Endothelial cell (in vitro differentiated cells): Measurements from ENCODE around the gene RAPGEF2. TPM values are rescaled to one million over a fixed set of nuclear protein-coding genes. Genes with fewer than 3 reads are reported as not detected.

ENCODE experiments used
- DNase-seq: peaks from one replicate; pipeline ENCODE4 v3.0.0; 2021; ENCODE audit warnings: low spot score
- H3K27ac Mint-ChIP-seq: one replicate; pipeline ENCODE4 v1.8.0; 2021; ENCODE audit warnings: mixed read lengths, inconsistent platforms; ENCODE audit not compliant: unreplicated experiment
- H3K27me3 Mint-ChIP-seq: one replicate; pipeline ENCODE4 v1.8.0; 2021; ENCODE audit warnings: mild to moderate bottlenecking, moderate library complexity, mixed read lengths, inconsistent platforms; ENCODE audit not compliant: unreplicated experiment
- H3K36me3 Mint-ChIP-seq: one replicate; pipeline ENCODE4 v1.8.0; 2021; ENCODE audit warnings: mild to moderate bottlenecking, low read depth, mixed read lengths, inconsistent platforms; ENCODE audit not compliant: unreplicated experiment
- H3K4me1 Mint-ChIP-seq: one replicate; pipeline ENCODE4 v1.8.0; 2021; ENCODE audit warnings: mild to moderate bottlenecking, mixed read lengths, inconsistent platforms; ENCODE audit not compliant: unreplicated experiment
- H3K4me3 Mint-ChIP-seq: one replicate; pipeline ENCODE4 v1.8.0; 2021; ENCODE audit warnings: mild to moderate bottlenecking, mixed read lengths, inconsistent platforms; ENCODE audit not compliant: unreplicated experiment
- H3K9me3 Mint-ChIP-seq: one replicate; pipeline ENCODE4 v1.8.0; 2021; ENCODE audit warnings: mixed read lengths, inconsistent platforms; ENCODE audit not compliant: unreplicated experiment
- total RNA-seq: library from RNA; stranded (reverse); fragmentation: NEBNext Ultra II Directional; extraction: Animal tissue kit (Norgen Biotek cat#: 25700); gene quantifications from one replicate; pipeline ENCODE4 v1.2.1, GENCODE V29; 2021; ENCODE audit not compliant: unreplicated experiment
- TF ChIP-seq, protein P1 (sequence below): fragments of 200-600 bp; sonication (generic); IDR thresholded peaks from one replicate; pipeline ENCODE4 v1.5.0; 2021; ENCODE audit warnings: antibody characterized with exemption; ENCODE audit not compliant: unreplicated experiment

RAPGEF2 gene
- total RNA-seq, 1 donor from 2014 or later: 108 TPM

DNA sequence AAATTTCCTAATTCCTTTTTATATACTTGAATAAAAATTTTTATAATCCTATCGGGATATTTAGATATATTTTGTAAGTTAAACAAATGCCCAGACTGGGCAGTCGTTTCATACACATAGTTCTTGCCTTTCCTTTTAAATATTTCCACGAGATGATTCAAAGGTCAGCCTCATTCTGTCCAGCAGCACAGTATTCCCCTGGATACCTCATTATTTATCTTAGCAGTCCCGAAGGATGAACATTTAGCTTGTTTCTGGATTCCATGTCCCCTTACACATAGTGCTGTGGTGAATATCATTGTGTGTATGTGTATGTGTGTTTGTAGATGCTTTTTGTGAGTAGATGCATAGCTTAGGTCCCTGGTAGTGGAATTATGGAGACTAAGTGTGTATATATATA, 38.3 kb downstream of the RAPGEF2 start:
- peaks cover 61% of the 10 kb centered on the region for H3K4me1 Mint-ChIP-seq
- H3K27me3 Mint-ChIP-seq: peaks cover 3% of the 10 kb centered on the region
- TF ChIP-seq, protein P1, sequence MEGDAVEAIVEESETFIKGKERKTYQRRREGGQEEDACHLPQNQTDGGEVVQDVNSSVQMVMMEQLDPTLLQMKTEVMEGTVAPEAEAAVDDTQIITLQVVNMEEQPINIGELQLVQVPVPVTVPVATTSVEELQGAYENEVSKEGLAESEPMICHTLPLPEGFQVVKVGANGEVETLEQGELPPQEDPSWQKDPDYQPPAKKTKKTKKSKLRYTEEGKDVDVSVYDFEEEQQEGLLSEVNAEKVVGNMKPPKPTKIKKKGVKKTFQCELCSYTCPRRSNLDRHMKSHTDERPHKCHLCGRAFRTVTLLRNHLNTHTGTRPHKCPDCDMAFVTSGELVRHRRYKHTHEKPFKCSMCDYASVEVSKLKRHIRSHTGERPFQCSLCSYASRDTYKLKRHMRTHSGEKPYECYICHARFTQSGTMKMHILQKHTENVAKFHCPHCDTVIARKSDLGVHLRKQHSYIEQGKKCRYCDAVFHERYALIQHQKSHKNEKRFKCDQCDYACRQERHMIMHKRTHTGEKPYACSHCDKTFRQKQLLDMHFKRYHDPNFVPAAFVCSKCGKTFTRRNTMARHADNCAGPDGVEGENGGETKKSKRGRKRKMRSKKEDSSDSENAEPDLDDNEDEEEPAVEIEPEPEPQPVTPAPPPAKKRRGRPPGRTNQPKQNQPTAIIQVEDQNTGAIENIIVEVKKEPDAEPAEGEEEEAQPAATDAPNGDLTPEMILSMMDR: no peak
- H3K27ac Mint-ChIP-seq: peak overlapping the region; percentile 80
- DNase-seq: no peak
- no peak overlapping the region for H3K4me3 Mint-ChIP-seq
- no peaks in the 10 kb centered on the region for H3K9me3 Mint-ChIP-seq
- no peaks in the 10 kb centered on the region for H3K36me3 Mint-ChIP-seq

DNA sequence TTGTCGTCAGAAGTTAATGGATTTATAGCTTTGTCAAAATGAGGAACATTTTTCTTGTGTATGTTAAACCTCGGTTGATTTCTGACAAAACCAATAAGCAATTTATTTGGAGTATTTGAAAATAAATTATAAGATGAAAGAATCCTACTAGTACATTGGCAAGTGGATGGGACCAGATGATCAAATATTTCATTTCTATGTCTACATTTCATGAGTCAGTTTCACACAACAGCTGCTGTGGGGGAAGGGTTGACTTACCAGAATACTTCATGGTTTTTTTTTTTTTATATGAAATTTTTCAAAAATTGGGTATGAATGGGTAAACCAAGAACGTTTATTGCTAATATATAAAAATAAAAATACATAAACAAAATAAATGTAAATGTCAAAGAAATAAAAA, 39.4 kb downstream of the RAPGEF2 start:
- Mint-ChIP-seq H3K9me3 (no peaks in the 10 kb centered on the region), H3K27me3 (peaks cover 3% of the 10 kb centered on the region), H3K4me3 (no peak overlapping the region), H3K4me1 (peaks cover 60% of the 10 kb centered on the region), H3K36me3 (no peaks in the 10 kb centered on the region), H3K27ac (no peak overlapping the region)
- TF ChIP-seq, protein P1: no peak
- no peak for DNase-seq

- TF ChIP-seq, protein P1: no peak
- H3K4me3 Mint-ChIP-seq: no peak overlapping the region
- H3K9me3 Mint-ChIP-seq: no peaks in the 10 kb centered on the region
- peaks cover 3% of the 10 kb centered on the region for H3K27me3 Mint-ChIP-seq
- DNase-seq: no peak
- no peaks in the 10 kb centered on the region for H3K36me3 Mint-ChIP-seq
- no peak overlapping the region for H3K27ac Mint-ChIP-seq
- H3K4me1 Mint-ChIP-seq: peaks cover 59% of the 10 kb centered on the region
Observed at GRCh38 chr4:159142681-159143384, 40.0 kb downstream of the RAPGEF2 start.

GRCh38 chr4:159143687-159144086, 40.8 kb downstream of the RAPGEF2 start:
- Mint-ChIP-seq H3K27ac (no peak overlapping the region), H3K36me3 (no peaks in the 10 kb centered on the region), H3K4me1 (peaks cover 54% of the 10 kb centered on the region), H3K4me3 (no peak overlapping the region), H3K27me3 (peaks cover 2% of the 10 kb centered on the region), H3K9me3 (no peaks in the 10 kb centered on the region)
- TF ChIP-seq, protein P1: no peak
- no peak for DNase-seq

DNA sequence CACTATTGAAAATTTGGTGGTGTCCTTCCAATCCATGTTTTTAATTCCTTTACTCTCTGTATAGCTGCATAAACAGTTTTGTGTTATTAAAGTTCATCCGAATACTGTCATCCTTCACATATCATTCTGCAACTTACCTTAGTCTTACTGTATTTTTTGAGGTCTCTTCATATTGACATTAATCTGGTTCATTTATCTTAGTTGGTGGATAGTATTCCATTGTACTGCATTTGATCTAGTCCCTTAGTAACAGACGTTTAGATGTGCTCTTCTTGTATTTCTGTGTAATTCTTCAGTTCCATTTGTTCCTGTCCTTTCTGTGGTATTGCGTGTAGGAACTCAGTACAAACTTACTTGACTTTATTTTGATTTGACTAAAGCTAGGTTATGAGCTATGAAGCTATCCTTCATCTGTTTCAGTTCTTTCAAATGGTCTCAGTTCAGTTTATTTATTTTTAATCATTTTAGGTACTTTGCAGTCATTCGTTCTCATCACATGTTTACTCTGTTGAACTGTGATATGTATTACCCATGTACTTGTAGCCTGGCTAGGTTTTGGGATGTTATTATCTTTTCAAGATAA, 41.3 kb downstream of the RAPGEF2 start:
- H3K9me3 Mint-ChIP-seq: no peaks in the 10 kb centered on the region
- no peak overlapping the region for H3K27ac Mint-ChIP-seq
- H3K27me3 Mint-ChIP-seq: no peaks in the 10 kb centered on the region
- DNase-seq: no peak
- TF ChIP-seq, protein P1: no peak
- no peak overlapping the region for H3K4me3 Mint-ChIP-seq
- no peaks in the 10 kb centered on the region for H3K36me3 Mint-ChIP-seq
- peaks cover 52% of the 10 kb centered on the region for H3K4me1 Mint-ChIP-seq
